Measurements from ENCODE around the gene HES1. TPM values are rescaled to one million over a fixed set of nuclear protein-coding genes. Genes with fewer than 3 reads are reported as not detected.

HES1 gene
- total and polyA plus RNA-seq, 9 of the 15 experiments (the other 6 are each of a cell fraction or from before 2014, with no cell fraction given): 3.4 to 37.0 (median 19.3) TPM

- TF ChIP-seq KLF6 (CRISPR knock-in tag; IDR thresholded peaks at IDR 0.05; ENCODE audit: borderline replicate concordance) (0 out of 2 replicates have a peak, but pooled peaks have one; percentile 59), RBM39 (optimal IDR thresholded peaks at IDR 0.05; ENCODE audit: low read depth, low read length) (no peak), KDM4B (IDR thresholded peaks at IDR 0.05; ENCODE audit: borderline replicate concordance in 2 of 2, low read depth in 1 of 2) (no peak; a peak in 1 of 4 replicates), FIP1L1 (IDR thresholded peaks at IDR 0.05; ENCODE audit: low read depth, low read length, poor library complexity, severe bottlenecking) (no peak), STAG1 (CRISPR knock-in tag; IDR thresholded peaks at IDR 0.05; ENCODE audit: borderline replicate concordance) (no peak), CTCFL (IDR thresholded peaks at IDR 0.05; ENCODE audit: borderline replicate concordance, insufficient read depth, low read depth, low read length, poor library complexity, severe bottlenecking) (no peak), ZNF175 (CRISPR knock-in tag; IDR thresholded peaks at IDR 0.05; ENCODE audit: low read depth) (peak; percentile 48; the same call in 1 of the 2 replicates), POLR2AphosphoS5 (IDR thresholded peaks at IDR 0.05; ENCODE audit: control insufficient read depth, insufficient read depth, low read depth, low read length) (0 out of 2 replicates have a peak, but pooled peaks have one; percentile 40), MNT (conservative IDR thresholded peaks at IDR 0.05) (peak; percentile 74 to 85; a peak in 3 of 4 replicates), SREBF2 (CRISPR knock-in tag; IDR thresholded peaks at IDR 0.05) (no peak), DLX4 (CRISPR knock-in tag; IDR thresholded peaks at IDR 0.05) (no peak), HDAC8 (tag; IDR thresholded peaks at IDR 0.05) (no peak), BACH1 (tag; IDR thresholded peaks at IDR 0.05) (peak; percentile 96), TCF7L2 (IDR thresholded peaks at IDR 0.05; ENCODE audit: low read depth, low read length) (no peak), ZNF143 (CRISPR knock-in tag; IDR thresholded peaks at IDR 0.05) (no peak), C11orf30 (IDR thresholded peaks at IDR 0.05; ENCODE audit: low read depth) (peak; percentile 98), ZNF124 (CRISPR knock-in tag; IDR thresholded peaks at IDR 0.05) (no peak), ZNF707 (CRISPR knock-in tag; conservative IDR thresholded peaks at IDR 0.05) (no peak; the same call in 1 of the 2 replicates)
- TF ChIP-seq, protein P1, sequence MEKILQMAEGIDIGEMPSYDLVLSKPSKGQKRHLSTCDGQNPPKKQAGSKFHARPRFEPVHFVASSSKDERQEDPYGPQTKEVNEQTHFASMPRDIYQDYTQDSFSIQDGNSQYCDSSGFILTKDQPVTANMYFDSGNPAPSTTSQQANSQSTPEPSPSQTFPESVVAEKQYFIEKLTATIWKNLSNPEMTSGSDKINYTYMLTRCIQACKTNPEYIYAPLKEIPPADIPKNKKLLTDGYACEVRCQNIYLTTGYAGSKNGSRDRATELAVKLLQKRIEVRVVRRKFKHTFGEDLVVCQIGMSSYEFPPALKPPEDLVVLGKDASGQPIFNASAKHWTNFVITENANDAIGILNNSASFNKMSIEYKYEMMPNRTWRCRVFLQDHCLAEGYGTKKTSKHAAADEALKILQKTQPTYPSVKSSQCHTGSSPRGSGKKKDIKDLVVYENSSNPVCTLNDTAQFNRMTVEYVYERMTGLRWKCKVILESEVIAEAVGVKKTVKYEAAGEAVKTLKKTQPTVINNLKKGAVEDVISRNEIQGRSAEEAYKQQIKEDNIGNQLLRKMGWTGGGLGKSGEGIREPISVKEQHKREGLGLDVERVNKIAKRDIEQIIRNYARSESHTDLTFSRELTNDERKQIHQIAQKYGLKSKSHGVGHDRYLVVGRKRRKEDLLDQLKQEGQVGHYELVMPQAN (IDR thresholded peaks at IDR 0.05; ENCODE audit: borderline replicate concordance): no peak
Measured at GRCh38 chr3:194089357-194090177, 46.4 kb upstream of the HES1 start (continued).
